Fibroblast of the aortic adventitia (primary cell): Measurements from ENCODE around the gene NT5C3B. TPM values are rescaled to one million over a fixed set of nuclear protein-coding genes. Genes with fewer than 3 reads are reported as not detected.

Experiments
- DNase-seq: peaks from one replicate; pipeline ENCODE4 v3.0.0-alpha.2; 2010; ENCODE audit warnings: low read depth
- H3K4me3 ChIP-seq: 2 replicates; pipeline ENCODE4 v1.5.1; 2011; ENCODE audit warnings: low read depth, mild to moderate bottlenecking, control low read depth, low read length, moderate library complexity
- total RNA-seq: library from RNA; depleted of rRNA; stranded (reverse); fragments of >200 nt; gene quantifications from 2 replicates; pipeline ENCODE4 v1.2.3, GENCODE V29; 2012; ENCODE audit warnings: low replicate concordance
- TF ChIP-seq, protein P1 (sequence below): IDR thresholded peaks from 2 replicates; pipeline ENCODE4 v1.5.1; 2011; ENCODE audit warnings: mild to moderate bottlenecking, low read length, control low read depth, inconsistent platforms; ENCODE audit not compliant: insufficient read depth

Gene NT5C3B
- total RNA-seq, 1 donor, result 93.2 TPM

DNA sequence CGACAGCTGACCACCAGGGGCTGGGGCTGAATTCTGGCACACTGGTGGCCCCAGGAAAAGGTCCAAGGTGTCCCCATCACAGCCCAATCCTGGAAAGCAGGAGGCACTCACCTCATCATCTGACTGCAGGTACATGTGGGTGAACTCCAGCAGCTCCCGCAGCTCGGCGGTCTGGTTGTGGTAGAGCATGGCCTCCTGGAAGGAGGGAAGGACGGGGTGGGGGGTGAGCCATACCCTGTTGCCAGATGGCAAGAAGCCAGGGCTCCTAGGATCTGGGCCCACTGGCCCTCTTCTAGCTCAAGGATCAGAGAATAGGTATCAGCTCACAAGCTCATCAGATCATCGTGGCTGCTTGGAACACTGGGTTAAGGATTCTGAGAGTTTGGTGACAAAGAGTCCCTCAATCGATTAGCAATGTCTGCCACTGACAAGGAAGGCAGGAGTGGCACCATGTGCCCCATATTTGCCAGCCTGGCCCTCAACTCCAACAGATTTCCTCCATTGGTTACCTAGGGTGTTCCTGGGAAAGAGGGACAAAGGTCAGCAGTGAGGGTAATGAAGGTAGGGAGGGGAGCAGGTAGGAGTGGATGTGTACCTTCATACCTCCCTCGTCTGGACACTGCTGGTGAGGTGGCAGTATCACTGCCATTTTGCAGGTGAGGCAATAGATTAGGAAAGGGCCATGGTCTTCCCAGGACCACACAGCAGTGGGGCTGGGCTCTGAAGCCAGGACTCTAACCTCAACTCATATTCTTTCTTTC lies 29.2 kb downstream of the NT5C3B start:
- no peak overlapping the region for H3K4me3 ChIP-seq
- TF ChIP-seq, protein P1, sequence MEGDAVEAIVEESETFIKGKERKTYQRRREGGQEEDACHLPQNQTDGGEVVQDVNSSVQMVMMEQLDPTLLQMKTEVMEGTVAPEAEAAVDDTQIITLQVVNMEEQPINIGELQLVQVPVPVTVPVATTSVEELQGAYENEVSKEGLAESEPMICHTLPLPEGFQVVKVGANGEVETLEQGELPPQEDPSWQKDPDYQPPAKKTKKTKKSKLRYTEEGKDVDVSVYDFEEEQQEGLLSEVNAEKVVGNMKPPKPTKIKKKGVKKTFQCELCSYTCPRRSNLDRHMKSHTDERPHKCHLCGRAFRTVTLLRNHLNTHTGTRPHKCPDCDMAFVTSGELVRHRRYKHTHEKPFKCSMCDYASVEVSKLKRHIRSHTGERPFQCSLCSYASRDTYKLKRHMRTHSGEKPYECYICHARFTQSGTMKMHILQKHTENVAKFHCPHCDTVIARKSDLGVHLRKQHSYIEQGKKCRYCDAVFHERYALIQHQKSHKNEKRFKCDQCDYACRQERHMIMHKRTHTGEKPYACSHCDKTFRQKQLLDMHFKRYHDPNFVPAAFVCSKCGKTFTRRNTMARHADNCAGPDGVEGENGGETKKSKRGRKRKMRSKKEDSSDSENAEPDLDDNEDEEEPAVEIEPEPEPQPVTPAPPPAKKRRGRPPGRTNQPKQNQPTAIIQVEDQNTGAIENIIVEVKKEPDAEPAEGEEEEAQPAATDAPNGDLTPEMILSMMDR, result no peak
- no peak for DNase-seq

DNA sequence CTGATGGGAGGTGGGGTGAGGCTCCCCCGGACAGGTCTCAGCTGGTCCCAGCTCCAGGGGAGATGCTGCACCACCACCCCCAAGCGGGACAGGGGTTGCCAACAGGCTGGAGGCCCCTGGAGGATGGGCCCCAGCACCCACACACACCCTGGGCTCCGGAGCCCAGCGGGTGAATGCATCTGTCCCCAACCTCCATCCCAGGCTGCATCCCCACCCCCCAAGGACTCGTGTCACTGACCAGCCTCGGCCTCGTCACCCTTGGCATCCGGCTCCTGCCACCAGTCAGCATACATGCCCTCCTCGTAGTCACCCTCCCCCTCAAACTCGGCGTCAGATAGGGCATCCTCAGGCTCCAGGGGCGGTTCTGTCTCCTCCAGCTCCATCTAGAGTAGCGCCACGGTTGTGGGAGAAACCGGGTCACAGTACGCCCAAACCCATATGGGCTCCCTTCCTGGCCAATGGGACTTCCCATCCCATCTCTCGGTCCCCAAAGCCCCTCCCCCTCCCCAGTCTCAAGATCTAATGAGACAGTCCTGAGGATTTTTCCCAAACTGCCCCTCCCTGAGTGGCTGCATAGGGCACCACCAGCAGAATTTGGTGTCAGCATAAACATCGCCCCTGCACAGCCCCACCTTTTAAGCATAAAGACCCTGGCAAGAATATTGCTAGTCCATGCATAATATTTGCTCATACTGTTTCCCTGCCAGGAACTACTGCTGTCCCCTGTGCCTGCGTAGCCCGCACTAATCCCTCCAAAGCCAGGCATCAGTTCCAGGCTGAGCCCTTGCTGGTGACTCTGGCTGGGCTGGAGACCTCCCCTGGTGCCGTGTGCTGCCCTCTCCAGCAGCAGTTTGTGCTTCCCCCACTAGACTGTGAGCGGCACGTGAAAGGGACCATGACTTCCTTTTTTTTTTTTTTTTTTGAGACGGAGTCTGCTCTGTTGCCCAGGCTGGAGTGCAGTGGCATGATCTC lies 32.7 kb downstream of the NT5C3B start:
- TF ChIP-seq, protein P1, result no peak
- DNase-seq, result no peak
- H3K4me3 ChIP-seq, result no peak overlapping the region

DNA sequence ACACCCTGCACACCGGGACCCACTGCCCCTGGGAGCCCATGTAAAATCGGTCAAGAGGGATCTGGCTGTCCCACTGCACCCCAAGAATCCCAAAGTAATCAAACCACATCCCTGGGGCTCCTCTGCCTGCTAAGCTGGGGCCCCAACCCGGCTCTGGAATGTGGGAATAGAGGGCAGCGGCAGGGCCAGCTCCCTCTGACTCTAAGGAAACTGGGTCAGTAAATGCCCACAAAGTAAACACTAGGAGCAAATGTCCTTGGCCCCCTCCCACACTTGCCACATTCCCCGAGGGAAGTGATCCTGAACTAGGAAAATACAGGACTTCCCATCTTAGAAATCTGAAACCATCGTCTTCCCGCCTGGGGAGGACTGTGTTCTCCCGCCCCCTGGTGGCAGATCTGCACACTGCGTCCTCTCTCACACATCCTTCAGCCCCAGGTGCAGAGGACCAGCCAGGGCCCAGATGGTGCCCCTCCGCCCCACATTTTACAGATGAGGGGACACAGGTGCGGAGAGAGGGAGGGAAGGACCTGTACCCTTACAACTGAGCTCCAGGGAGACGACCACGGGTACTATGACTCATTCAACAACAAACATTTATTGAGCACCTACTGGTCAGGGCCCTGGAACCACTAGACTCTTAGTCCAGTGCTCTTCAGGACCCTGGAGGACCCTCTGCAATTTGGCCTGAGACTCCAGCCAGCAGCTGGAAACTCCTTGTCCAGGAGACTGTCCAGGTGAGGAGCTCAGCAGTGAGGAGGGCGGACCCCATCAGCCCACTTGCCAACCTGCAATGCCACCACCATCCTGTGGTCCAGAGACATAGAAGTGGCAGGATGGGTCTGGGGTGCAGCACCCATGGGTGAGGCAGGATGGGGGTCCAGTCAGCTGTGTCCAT lies 34.4 kb downstream of the NT5C3B start:
- H3K4me3 ChIP-seq, result no peak overlapping the region
- TF ChIP-seq, protein P1, result peak; percentile 98
- peak; percentile 79 for DNase-seq

DNA sequence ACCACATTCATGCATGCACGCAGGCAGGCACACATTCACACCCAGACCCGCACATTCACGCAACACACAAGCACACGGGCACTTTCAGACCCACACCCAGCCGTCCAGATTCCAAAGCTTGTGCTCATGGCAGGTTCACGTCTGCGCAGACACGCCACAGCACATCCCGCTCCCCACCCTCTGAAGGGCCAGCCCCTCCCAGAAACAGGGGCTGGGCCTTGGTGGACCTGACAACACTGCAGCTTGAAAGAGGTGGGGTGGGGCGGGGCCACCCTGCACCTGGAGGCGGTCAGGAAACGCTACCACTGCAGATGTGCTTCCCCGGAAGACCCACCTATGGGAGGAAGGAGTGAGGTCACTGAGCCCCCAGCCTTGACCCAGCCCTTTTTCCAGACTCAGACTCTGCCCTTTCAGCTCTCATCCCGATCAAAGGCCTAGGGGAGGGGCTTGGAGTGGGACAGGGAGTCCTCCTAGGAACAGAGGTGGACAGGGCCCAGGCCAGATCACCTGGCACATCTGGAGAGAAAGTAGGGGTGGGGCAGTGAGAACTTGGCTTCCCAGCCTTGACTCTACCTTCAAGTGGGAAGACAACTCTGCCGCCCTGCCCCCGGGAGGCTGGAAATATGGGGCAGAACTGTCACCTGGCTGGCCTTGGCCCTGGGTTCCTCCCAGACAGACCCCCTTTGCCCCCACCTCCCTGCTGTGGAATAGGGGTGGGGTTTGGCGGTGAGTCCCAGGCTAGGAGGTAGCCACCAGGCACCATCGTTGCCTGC lies 35.2 kb downstream of the NT5C3B start:
- H3K4me3 ChIP-seq, result no peak overlapping the region
- DNase-seq, result peak; percentile 59
- TF ChIP-seq, protein P1, result no peak

DNA sequence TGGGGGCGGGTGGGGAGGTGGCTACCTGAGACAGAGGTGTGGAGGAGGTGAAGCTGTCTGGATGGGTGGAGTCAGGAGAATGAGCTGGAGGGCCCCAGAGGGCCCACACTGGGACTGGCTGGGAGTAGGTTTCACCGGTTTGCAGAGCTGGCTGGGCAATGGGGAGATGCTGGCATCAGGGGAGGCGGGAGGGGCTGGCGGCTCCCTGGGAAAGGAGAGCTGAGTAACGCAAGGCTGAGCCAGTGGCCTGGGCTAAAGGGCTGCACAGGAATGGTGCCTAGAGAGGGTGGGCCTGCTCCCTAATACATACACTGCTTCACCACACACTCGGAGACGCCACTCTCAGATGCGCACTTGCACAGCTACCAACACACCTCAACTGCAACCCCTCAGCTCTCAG lies 36.7 kb downstream of the NT5C3B start:
- DNase-seq, result no peak
- TF ChIP-seq, protein P1, result no peak
- H3K4me3 ChIP-seq, result no peak overlapping the region
